ENCODE measurements around the gene PTPRC. TPM values are rescaled to one million over a fixed set of nuclear protein-coding genes. Genes with fewer than 3 reads are reported as not detected.

The PTPRC gene
- total RNA-seq, 2 experiments from 2014 or later = 458 to 564 TPM

DNA sequence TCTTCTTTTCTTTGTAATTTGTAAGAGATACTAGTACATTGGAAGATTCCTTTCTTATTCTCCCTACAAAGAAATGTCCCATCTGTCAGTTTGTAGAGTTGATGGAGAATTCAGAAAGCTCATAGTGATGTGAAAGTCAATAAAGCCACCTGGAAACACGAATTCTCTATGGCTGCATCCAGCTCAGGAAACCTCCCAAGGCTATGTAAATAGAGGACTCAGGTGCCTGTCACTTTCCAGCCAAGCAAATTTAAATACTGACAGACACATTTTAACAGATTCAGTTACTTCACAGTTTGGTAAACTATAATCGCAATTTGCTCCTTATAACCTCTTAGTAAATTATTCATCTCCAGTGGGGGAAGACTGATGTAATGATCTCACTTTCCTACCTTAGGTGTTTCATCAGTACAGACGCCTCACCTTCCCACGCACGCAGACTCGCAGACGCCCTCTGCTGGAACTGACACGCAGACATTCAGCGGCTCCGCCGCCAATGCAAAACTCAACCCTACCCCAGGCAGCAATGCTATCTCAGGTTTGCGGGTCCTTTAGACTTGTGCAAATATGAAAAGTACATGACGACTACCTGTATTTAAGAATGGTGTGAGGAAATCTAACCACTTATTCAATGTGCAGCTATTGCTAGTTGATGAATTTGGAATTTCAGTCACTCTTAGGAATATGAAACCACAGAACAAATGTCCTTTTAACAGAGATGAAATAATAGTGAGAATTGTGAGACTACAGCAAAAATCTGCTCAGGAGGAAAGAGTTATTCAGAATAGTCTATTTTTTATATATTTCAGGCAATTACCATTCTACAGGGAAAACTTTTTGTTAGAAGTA lies 60.6 kb downstream of the PTPRC start:
- H3K27me3 Mint-ChIP-seq = no peaks in the 10 kb centered on the region
- DNase-seq (peak; percentile 90), ATAC-seq (peak; percentile 80)
- H3K36me3 Mint-ChIP-seq (ENCODE audit: low read depth) = peaks cover 77% of the 10 kb centered on the region
- intact Hi-C loops (cut with DNase I, micrococcal nuclease) = loop anchor here in 1 of 2 experiments (5.0 kb wide), 1 partner anchor 33 kb away; no protein-coding TSS in a partner anchor
- ChIA-PET CTCF (interaction anchor here (0.7 to 2.3 kb wide), 12 partner anchors 9 to 435 kb away, joined by 3 to 9 read pairs (median 3); no protein-coding TSS in a partner anchor), POLR2A (no interaction called here)
- no peaks in the 10 kb centered on the region for H3K9me3 Mint-ChIP-seq (ENCODE audit: low read depth)
- peaks cover 78% of the 10 kb centered on the region for H3K4me1 Mint-ChIP-seq
- H3K4me3 Mint-ChIP-seq = peak overlapping the region; percentile 30
- H3K27ac Mint-ChIP-seq = peak overlapping the region; percentile 87

DNA sequence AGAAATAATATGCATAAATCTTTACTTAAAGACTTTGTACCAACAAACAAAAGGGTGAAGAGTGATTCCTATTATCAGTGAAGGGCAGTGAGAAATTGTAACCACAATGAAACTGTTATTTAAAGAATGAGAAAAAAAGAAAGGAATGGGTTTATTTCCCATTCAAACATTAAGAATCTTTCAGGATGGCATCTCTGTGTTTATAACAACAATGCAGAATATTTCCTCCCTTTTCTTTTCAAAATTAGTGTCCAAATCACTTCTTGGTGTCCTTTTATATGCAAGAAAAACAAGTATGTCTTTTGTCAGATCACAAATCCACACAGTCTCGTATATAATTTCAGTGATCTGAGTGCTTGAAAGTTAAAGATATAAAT lies 61.2 kb downstream of the PTPRC start:
- Mint-ChIP-seq H3K4me1 (peaks cover 79% of the 10 kb centered on the region), H3K27ac (peak overlapping the region; percentile 87), H3K4me3 (no peak overlapping the region), H3K36me3 (ENCODE audit: low read depth) (peaks cover 79% of the 10 kb centered on the region), H3K27me3 (no peaks in the 10 kb centered on the region), H3K9me3 (ENCODE audit: low read depth) (no peaks in the 10 kb centered on the region)
- CTCF ChIA-PET = interaction anchor here (0.8 to 2.3 kb wide), 8 partner anchors 10 to 436 kb away, joined by 3 to 9 read pairs (median 4); no protein-coding TSS in a partner anchor
- intact Hi-C loops (cut with DNase I, micrococcal nuclease) = no loop called here
- POLR2A ChIA-PET = no interaction called here
- DNase-seq = no peak
- no peak for ATAC-seq

DNA sequence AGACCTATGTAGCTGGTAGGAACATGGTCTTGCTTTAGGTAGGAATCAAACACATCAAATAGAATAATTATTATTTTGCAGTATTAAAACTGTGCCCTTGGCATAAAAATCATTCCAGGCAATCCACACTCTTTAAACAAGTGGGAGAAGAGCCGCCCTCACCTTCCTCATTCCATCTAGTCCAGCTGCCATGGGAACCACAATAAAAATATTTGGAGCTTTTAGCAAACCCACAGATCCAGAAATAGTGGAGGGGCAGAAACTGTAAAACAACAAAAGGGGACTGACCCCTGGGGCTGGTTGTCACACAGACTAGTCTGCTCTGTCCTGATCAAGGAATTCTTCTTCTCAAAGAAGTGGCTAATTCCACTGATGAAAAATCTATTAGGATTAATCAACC lies 61.6 kb downstream of the PTPRC start:
- no peaks in the 10 kb centered on the region for H3K27me3 Mint-ChIP-seq
- ChIA-PET CTCF (interaction anchor here (0.7 to 2.3 kb wide), 12 partner anchors 10 to 1604 kb away, joined by 3 to 9 read pairs (median 4); no protein-coding TSS in a partner anchor), POLR2A (interaction anchor here (0.8 kb wide), 1 partner anchor 88 kb away, joined by 3 read pairs; no protein-coding TSS in a partner anchor)
- peak overlapping the region; percentile 73 for H3K27ac Mint-ChIP-seq
- H3K9me3 Mint-ChIP-seq (ENCODE audit: low read depth) = no peaks in the 10 kb centered on the region
- no peak for DNase-seq
- peaks cover 81% of the 10 kb centered on the region for H3K36me3 Mint-ChIP-seq (ENCODE audit: low read depth)
- intact Hi-C loops (cut with DNase I, micrococcal nuclease) = no loop called here
- ATAC-seq = no peak
- peaks cover 81% of the 10 kb centered on the region for H3K4me1 Mint-ChIP-seq
- H3K4me3 Mint-ChIP-seq = no peak overlapping the region

DNA sequence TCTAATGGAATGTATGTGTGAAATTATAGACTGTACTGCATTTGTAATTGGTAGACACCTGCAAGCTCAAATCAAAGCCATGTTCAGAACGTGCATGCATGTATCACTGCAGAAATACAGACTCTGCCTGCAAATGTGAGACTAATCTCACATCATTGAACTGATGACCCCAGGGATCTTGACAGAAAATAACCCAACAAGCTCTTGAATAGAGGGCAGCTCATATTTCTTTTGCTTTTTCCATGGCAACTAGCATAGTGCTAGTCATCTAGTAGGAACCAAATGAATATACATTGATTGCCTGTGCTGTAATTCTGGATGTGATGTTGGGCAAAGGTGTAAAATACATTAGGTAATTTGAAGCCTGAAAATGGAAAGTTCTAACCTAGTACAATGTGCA lies 62.4 kb downstream of the PTPRC start:
- no peaks in the 10 kb centered on the region for H3K9me3 Mint-ChIP-seq (ENCODE audit: low read depth)
- no peak for DNase-seq
- peak; percentile 55 for ATAC-seq
- ChIA-PET CTCF (interaction anchor here (0.6 to 2.7 kb wide), 10 partner anchors 10 to 1603 kb away, joined by 3 to 12 read pairs (median 4); no protein-coding TSS in a partner anchor), POLR2A (interaction anchor here (0.7 to 1.6 kb wide), 4 partner anchors 12 to 88 kb away, joined by 3 to 6 read pairs (median 4); no protein-coding TSS in a partner anchor)
- no peaks in the 10 kb centered on the region for H3K27me3 Mint-ChIP-seq
- H3K4me1 Mint-ChIP-seq = peaks cover 82% of the 10 kb centered on the region
- no peak overlapping the region for H3K27ac Mint-ChIP-seq
- H3K36me3 Mint-ChIP-seq (ENCODE audit: low read depth) = peaks cover 83% of the 10 kb centered on the region
- no peak overlapping the region for H3K4me3 Mint-ChIP-seq
- intact Hi-C loops (cut with DNase I, micrococcal nuclease) = no loop called here

DNA sequence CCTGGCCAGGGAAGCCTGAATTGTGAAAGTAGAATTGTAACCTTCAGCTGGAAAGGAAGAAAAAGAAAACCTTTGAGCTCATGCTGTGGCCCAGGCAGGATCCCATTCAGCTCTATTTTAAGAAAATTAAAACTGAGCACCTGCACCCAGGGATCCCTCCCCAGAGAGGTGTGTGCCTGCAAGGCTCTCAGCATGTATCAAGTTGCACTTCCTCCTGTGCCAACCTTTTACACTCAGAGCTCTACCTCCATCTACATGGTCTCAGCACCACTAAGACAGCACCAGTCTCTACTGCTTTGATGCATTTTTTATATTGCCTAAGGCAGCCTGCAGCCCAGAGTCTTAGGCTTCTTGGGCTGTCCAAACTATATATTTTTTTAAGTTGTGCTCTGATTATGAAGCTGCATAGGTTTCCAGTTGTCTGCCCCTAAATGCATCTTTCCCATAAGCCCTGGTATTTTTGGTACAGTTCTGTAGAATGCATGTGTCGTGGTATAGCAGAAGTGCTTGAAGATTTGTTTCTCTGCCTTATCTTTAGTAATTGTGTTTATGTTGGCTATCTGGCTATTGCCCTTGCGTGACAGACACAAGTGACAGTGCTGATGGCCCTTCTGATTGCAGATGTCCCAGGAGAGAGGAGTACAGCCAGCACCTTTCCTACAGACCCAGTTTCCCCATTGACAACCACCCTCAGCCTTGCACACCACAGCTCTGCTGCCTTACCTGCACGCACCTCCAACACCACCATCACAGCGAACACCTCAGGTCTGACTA lies 63.1 kb downstream of the PTPRC start:
- POLR2A ChIA-PET = interaction anchor here (1.1 to 1.6 kb wide), 2 partner anchors 13 to 20 kb away, joined by 3 to 6 read pairs; no protein-coding TSS in a partner anchor
- ATAC-seq (no peak), DNase-seq (no peak)
- H3K4me3 Mint-ChIP-seq = no peak overlapping the region
- H3K27ac Mint-ChIP-seq = peak overlapping the region; percentile 10
- intact Hi-C loops (cut with DNase I, micrococcal nuclease) = loop anchor here in 1 of 2 experiments (1.0 kb wide), 1 partner anchor 11 kb away; no protein-coding TSS in a partner anchor
- H3K27me3 Mint-ChIP-seq = no peaks in the 10 kb centered on the region
- no peaks in the 10 kb centered on the region for H3K9me3 Mint-ChIP-seq (ENCODE audit: low read depth)
- CTCF ChIA-PET = interaction anchor here (0.6 to 2.7 kb wide), 9 partner anchors 10 to 1176 kb away, joined by 3 to 12 read pairs (median 4); no protein-coding TSS in a partner anchor
- H3K4me1 Mint-ChIP-seq = peaks cover 76% of the 10 kb centered on the region
- H3K36me3 Mint-ChIP-seq (ENCODE audit: low read depth) = peaks cover 80% of the 10 kb centered on the region

DNA sequence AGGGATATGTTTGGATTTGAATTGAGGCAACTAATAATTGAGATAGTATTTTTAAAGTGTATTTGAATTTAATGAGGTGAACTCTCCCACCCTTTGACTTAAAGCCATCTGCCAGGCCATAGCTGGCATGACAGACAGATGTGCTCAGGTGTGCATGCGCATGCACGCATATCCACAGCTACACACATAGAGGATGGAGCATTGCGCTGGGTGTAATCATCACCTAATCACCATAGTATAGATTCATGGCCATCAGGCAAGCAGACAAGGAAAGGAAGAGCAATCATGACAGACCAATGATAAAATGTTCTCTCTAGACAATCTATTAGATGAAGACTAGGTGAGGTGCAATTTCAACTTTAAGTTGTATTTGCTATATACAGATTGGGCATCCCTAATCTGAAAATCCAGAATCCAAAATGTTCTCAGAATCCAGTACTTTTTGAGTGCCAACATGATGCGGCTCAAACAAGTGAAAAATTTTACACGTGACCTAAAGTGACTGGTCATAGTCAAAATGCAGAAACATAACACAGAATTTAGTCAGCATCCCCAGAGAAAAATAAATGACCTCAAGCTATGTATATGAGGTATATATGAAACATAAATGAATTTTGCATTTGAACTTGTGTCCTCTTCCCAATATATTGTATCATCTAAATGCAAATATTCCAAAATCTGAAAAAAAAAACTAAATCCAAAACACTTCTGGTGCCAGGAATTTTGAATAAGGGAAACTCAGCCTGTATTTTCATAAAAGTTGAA lies 70.1 kb downstream of the PTPRC start:
- H3K27me3 Mint-ChIP-seq = no peaks in the 10 kb centered on the region
- H3K9me3 Mint-ChIP-seq (ENCODE audit: low read depth) = no peaks in the 10 kb centered on the region
- intact Hi-C loops (cut with DNase I, micrococcal nuclease) = loop anchor here in 1 of 2 experiments (2.0 to 5.0 kb wide), 3 partner anchors 16 to 242 kb away; no protein-coding TSS in a partner anchor
- POLR2A ChIA-PET = no interaction called here
- CTCF ChIA-PET = no interaction called here
- H3K36me3 Mint-ChIP-seq (ENCODE audit: low read depth) = peaks cover 73% of the 10 kb centered on the region
- peaks cover 56% of the 10 kb centered on the region for H3K4me1 Mint-ChIP-seq
- ATAC-seq (no peak), DNase-seq (no peak)
- H3K4me3 Mint-ChIP-seq = no peak overlapping the region
- peak overlapping the region; percentile 53 for H3K27ac Mint-ChIP-seq

DNA sequence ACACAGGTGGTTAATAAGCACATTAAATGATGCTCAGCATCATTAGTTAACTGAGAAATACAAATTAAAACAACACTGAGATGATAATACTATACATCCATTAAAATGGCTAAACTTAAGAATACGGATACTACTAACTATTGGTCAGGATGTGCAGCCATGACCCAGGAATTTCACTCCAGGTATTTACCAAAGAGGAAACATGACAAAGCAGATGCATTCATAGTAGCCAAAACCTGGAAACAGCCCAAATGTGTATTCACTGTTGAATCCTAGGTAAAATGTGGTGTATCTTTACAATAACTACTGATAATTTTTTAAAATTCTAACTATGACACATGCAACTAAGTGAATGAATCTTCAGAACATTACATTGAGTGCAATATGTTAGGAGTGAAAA lies 73.0 kb downstream of the PTPRC start:
- no peak for ATAC-seq
- Mint-ChIP-seq H3K36me3 (ENCODE audit: low read depth) (peaks cover 69% of the 10 kb centered on the region), H3K4me1 (peaks cover 54% of the 10 kb centered on the region), H3K4me3 (no peak overlapping the region), H3K9me3 (ENCODE audit: low read depth) (no peaks in the 10 kb centered on the region), H3K27ac (no peak overlapping the region), H3K27me3 (no peaks in the 10 kb centered on the region)
- intact Hi-C loops (cut with DNase I, micrococcal nuclease) = no loop called here
- POLR2A ChIA-PET = no interaction called here
- no peak for DNase-seq
- CTCF ChIA-PET = interaction anchor here (1.2 to 1.8 kb wide), 2 partner anchors 11 to 186 kb away, joined by 3 to 8 read pairs; no protein-coding TSS in a partner anchor

DNA sequence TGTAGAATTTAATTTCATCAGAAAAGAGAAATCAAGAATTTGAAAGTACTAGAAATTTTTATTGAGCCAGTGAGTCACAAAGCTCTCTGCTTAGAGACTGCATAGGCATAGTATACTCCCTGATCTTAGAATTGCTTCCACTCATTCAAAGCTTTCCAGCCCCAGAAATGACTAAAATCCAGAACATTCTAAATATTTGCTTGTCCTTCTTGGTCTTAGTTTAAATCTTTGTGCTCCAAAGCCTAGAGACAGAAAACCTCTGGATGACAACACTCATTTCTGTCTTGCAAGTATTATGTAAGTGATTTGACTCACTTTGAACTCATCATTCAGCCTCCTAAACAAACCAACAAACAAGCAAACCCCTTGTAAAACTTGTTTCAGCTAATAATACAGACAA lies 74.2 kb downstream of the PTPRC start:
- Mint-ChIP-seq H3K27me3 (no peaks in the 10 kb centered on the region), H3K27ac (peak overlapping the region; percentile 63), H3K4me1 (peaks cover 53% of the 10 kb centered on the region), H3K4me3 (no peak overlapping the region), H3K9me3 (ENCODE audit: low read depth) (no peaks in the 10 kb centered on the region), H3K36me3 (ENCODE audit: low read depth) (peaks cover 76% of the 10 kb centered on the region)
- ChIA-PET POLR2A (interaction anchor here (0.7 kb wide), 1 partner anchor 93 kb away, joined by 3 read pairs; no protein-coding TSS in a partner anchor), CTCF (interaction anchor here (0.7 to 0.9 kb wide), 2 partner anchors 9 to 22 kb away, joined by 3 to 6 read pairs; no protein-coding TSS in a partner anchor)
- DNase-seq (no peak), ATAC-seq (peak; percentile 66)
- intact Hi-C loops (cut with DNase I, micrococcal nuclease) = loop anchor here in 1 of 2 experiments (1.0 kb wide), 1 partner anchor 11 kb away; no protein-coding TSS in a partner anchor

DNA sequence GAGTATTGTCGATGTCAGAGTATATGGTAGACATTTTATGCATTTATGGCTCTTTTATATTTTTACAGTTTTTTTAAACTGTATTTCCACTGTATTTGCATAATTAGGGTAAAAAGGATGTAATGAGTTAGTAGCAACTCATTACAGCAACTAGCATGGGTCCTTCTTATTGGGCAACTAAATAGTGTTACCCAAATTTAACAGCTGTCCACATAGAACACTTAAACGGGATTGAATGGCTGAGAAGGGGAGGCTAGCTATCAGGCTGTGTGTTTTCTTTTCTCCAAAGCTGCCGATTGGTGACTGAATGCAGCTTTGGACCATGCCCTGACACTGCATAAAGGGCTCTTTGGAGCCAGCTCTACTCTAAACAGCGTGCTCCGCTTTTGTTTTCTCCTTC lies 75.4 kb downstream of the PTPRC start:
- Mint-ChIP-seq H3K4me1 (peaks cover 45% of the 10 kb centered on the region), H3K4me3 (no peak overlapping the region), H3K36me3 (ENCODE audit: low read depth) (peaks cover 71% of the 10 kb centered on the region), H3K9me3 (ENCODE audit: low read depth) (no peaks in the 10 kb centered on the region), H3K27ac (no peak overlapping the region), H3K27me3 (no peaks in the 10 kb centered on the region)
- DNase-seq (no peak), ATAC-seq (no peak)
- intact Hi-C loops (cut with DNase I, micrococcal nuclease) = no loop called here
- ChIA-PET POLR2A (no interaction called here), CTCF (interaction anchor here (0.6 to 1.4 kb wide), 2 partner anchors 8 to 548 kb away, joined by 3 read pairs; no protein-coding TSS in a partner anchor)

DNA sequence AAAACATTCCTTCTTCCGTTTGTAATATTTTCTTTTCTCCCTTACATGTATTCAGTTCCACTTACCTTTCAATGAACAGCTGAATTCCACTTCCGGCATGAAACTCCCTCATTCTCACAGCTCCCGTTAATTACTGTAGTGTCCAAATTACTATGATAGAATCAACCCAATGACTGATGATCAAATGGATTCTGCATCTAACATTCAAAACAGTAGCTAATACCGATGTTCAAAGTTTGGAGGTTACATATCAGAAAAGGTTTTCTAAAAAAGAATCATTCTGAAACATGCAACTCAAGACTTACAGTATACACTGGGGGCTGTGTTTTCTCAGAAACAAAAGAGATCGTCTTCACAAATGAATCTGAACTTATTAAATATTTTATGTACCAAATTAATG lies 77.2 kb downstream of the PTPRC start:
- ATAC-seq = peak; percentile 47
- Mint-ChIP-seq H3K4me3 (no peak overlapping the region), H3K27ac (peak overlapping the region; percentile 72), H3K36me3 (ENCODE audit: low read depth) (peaks cover 71% of the 10 kb centered on the region), H3K4me1 (peaks cover 45% of the 10 kb centered on the region), H3K27me3 (no peaks in the 10 kb centered on the region), H3K9me3 (ENCODE audit: low read depth) (no peaks in the 10 kb centered on the region)
- CTCF ChIA-PET = no interaction called here
- DNase-seq = no peak
- intact Hi-C loops (cut with DNase I, micrococcal nuclease) = loop anchor here in 1 of 2 experiments (1.0 kb wide), 1 partner anchor 18 kb away; no protein-coding TSS in a partner anchor
- POLR2A ChIA-PET = no interaction called here
